Endometrial microvascular endothelial cells (primary cell): ENCODE data around the gene PALM3. TPM values are rescaled to one million over a fixed set of nuclear protein-coding genes. Genes with fewer than 3 reads are reported as not detected.

Source experiments
- in situ Hi-C: cut with HindIII; loops from 2 replicates; pipeline ENCODE4 v1.10.0; 2017; ENCODE audit warnings: low sequenced_read_pairs, low pct_unique_long_range_greater_than_20kb; ENCODE audit errors: inconsistent ontology term
- total RNA-seq: library from RNA; depleted of rRNA; stranded (reverse); fragments of >200 nt; gene quantifications from one replicate; pipeline ENCODE4 v1.2.3, GENCODE V29; 2015; ENCODE audit errors: inconsistent ontology term

Gene PALM3
- not detected for total RNA-seq

GRCh38 chr19:14061751-14062557, at the start of gene PALM3:
Gene PALM3 (minus strand): TSS chr19:14062076. CDS start chr19:14061980, 96 bp downstream.
- in situ Hi-C loops: no loop called here

- in situ Hi-C loops: no loop called here
These were observed 49.6 kb upstream of the PALM3 start for GRCh38 chr19:14111486-14111885.

- in situ Hi-C loops: no loop called here
These were observed 48.8 kb upstream of the PALM3 start for GRCh38 chr19:14110650-14111049.

- in situ Hi-C loops: no loop called here
These were observed 45.9 kb upstream of the PALM3 start for GRCh38 chr19:14107581-14108461.

- in situ Hi-C loops: no loop called here
These were observed 45.0 kb upstream of the PALM3 start for GRCh38 chr19:14106840-14107239.

- in situ Hi-C loops: no loop called here
These were observed 43.8 kb upstream of the PALM3 start for GRCh38 chr19:14105680-14106079.

- in situ Hi-C loops: no loop called here
These were observed 41.4 kb upstream of the PALM3 start for GRCh38 chr19:14103310-14103709.

GRCh38 chr19:14102756-14103155, 40.9 kb upstream of the PALM3 start:
- in situ Hi-C loops: no loop called here

GRCh38 chr19:14102102-14102696, 40.3 kb upstream of the PALM3 start:
- in situ Hi-C loops: no loop called here

GRCh38 chr19:14101003-14101545, 39.2 kb upstream of the PALM3 start:
- in situ Hi-C loops: no loop called here

GRCh38 chr19:14097532-14098151, 35.8 kb upstream of the PALM3 start:
- in situ Hi-C loops: loop anchor here (25.0 kb wide), 1 partner anchor 210 kb away; the partner anchor contains the start of gene NANOS3

- in situ Hi-C loops: loop anchor here (25.0 kb wide), 1 partner anchor 209 kb away; the partner anchor contains the start of gene NANOS3
These were observed 34.6 kb upstream of the PALM3 start for GRCh38 chr19:14096272-14096992.

GRCh38 chr19:14094854-14095253, 33.0 kb upstream of the PALM3 start:
- in situ Hi-C loops: loop anchor here (25.0 kb wide), 1 partner anchor 208 kb away; the partner anchor contains the start of gene NANOS3

GRCh38 chr19:14093117-14093823, 31.4 kb upstream of the PALM3 start:
- in situ Hi-C loops: loop anchor here (25.0 kb wide), 1 partner anchor 206 kb away; the partner anchor contains the start of gene NANOS3

GRCh38 chr19:14091813-14092462, 30.1 kb upstream of the PALM3 start:
- in situ Hi-C loops: loop anchor here (25.0 kb wide), 1 partner anchor 205 kb away; the partner anchor contains the start of gene NANOS3

- in situ Hi-C loops: loop anchor here (25.0 kb wide), 1 partner anchor 204 kb away; the partner anchor contains the start of gene NANOS3
These were observed 29.4 kb upstream of the PALM3 start for GRCh38 chr19:14091081-14091812.
